WTC11 (cell line): ENCODE measurements around the gene HCLS1. TPM values are rescaled to one million over a fixed set of nuclear protein-coding genes. Genes with fewer than 3 reads are reported as not detected.

ENCODE experiments used
- ATAC-seq: fragments of 200-7000 bp; cut with Tn5 transposase; 2 replicates; pipeline ENCODE4 v1.10.0; 2021; ENCODE audit warnings: mild to moderate bottlenecking, moderate library complexity
- CTCF ChIA-PET: fragments of 300-600 bp; sonication (Branson Sonifier 250); formaldehyde crosslinking; loops from one replicate; lab custom pipeline; 2021; ENCODE audit warnings: antibody characterized with exemption; lab: Charles Lee
- POLR2A ChIA-PET: fragments of 350-600 bp; sonication (Branson Sonifier 250); formaldehyde crosslinking; loops from one replicate; lab custom pipeline; 2021; ENCODE audit warnings: antibody characterized with exemption; lab: Charles Lee
- DNase-seq: peaks from one replicate; pipeline ENCODE4 v3.0.0; 2021; ENCODE audit warnings: low spot score
- H3K27ac Mint-ChIP-seq: 2 replicates; pipeline ENCODE4 v1.8.0; 2021; ENCODE audit warnings: mixed read lengths
- H3K27me3 Mint-ChIP-seq: 2 replicates; pipeline ENCODE4 v1.8.0; 2021; ENCODE audit warnings: low read depth, mild to moderate bottlenecking, moderate library complexity, mixed read lengths
- H3K36me3 Mint-ChIP-seq: 2 replicates; pipeline ENCODE4 v1.8.0; 2021; ENCODE audit warnings: mixed read lengths
- H3K4me1 Mint-ChIP-seq: 2 replicates; pipeline ENCODE4 v1.8.0; 2022; ENCODE audit warnings: mixed read lengths
- H3K4me3 Mint-ChIP-seq: 2 replicates; pipeline ENCODE4 v1.8.0; 2021; ENCODE audit warnings: mild to moderate bottlenecking, moderate library complexity, mixed read lengths
- H3K9me3 Mint-ChIP-seq: 2 replicates; pipeline ENCODE4 v1.8.0; 2021; ENCODE audit warnings: mixed read lengths
- AFF4 ChIP-seq: sonication (generic); formaldehyde crosslinking; IDR thresholded peaks from 2 replicates; pipeline ENCODE4 v1.8.1; 2023; ENCODE audit warnings: mild to moderate bottlenecking, missing genetic modification reagents, borderline replicate concordance
- ELF4 ChIP-seq: sonication (generic); formaldehyde crosslinking; IDR thresholded peaks from 2 replicates; pipeline ENCODE4 v1.8.1; 2022; ENCODE audit warnings: low read depth, mild to moderate bottlenecking, moderate library complexity, missing genetic modification reagents
- EMX1 ChIP-seq: fragments of 250-450 bp; sonication (Bioruptor Pico); IDR thresholded peaks from 2 replicates; pipeline ENCODE4 v1.8.0; 2021; ENCODE audit warnings: mild to moderate bottlenecking
- FOXK1 ChIP-seq: sonication (generic); formaldehyde crosslinking; IDR thresholded peaks from 2 replicates; pipeline ENCODE4 v1.8.0; 2022; ENCODE audit warnings: mild to moderate bottlenecking, moderate library complexity, missing genetic modification reagents
- FOXP1 ChIP-seq: sonication (generic); formaldehyde crosslinking; IDR thresholded peaks from 2 replicates; pipeline ENCODE4 v1.8.0; 2022; ENCODE audit warnings: missing genetic modification reagents, mild to moderate bottlenecking, moderate library complexity, borderline replicate concordance
- GTF2I ChIP-seq: fragments of 250-450 bp; sonication (Bioruptor Pico); conservative IDR thresholded peaks from 2 replicates; pipeline ENCODE4 v1.4.0; 2021; ENCODE audit warnings: mild to moderate bottlenecking
- JUN ChIP-seq: sonication (generic); formaldehyde crosslinking; IDR thresholded peaks from 2 replicates; pipeline ENCODE4 v1.8.0; 2023; ENCODE audit warnings: mild to moderate bottlenecking, missing genetic modification reagents
- NFATC4 ChIP-seq: fragments of 250-450 bp; sonication (Bioruptor Pico); IDR thresholded peaks from 2 replicates; pipeline ENCODE4 v1.9.0; 2021; ENCODE audit warnings: mild to moderate bottlenecking
- NR2C2 ChIP-seq: sonication (generic); formaldehyde crosslinking; IDR thresholded peaks from 2 replicates; pipeline ENCODE4 v1.8.0; 2022; ENCODE audit warnings: mild to moderate bottlenecking, missing genetic modification reagents
- SOX15 ChIP-seq: fragments of 250-450 bp; sonication (Bioruptor Pico); IDR thresholded peaks from 2 replicates; pipeline ENCODE4 v1.9.0; 2021; ENCODE audit warnings: mild to moderate bottlenecking
- ZNF423 ChIP-seq: fragments of 250-450 bp; sonication (Bioruptor Pico); IDR thresholded peaks from 2 replicates; pipeline ENCODE4 v2.1.2; 2022; ENCODE audit warnings: mild to moderate bottlenecking, moderate library complexity
- ZSCAN18 ChIP-seq: fragments of 250-450 bp; sonication (Bioruptor Pico); IDR thresholded peaks from 2 replicates; pipeline ENCODE4 v2.1.2; 2022; ENCODE audit warnings: mild to moderate bottlenecking, moderate library complexity
- total RNA-seq: library from RNA; stranded (reverse); gene quantifications from 3 replicates; pipeline ENCODE4 v1.2.3, GENCODE V29; 2021
- TF ChIP-seq, protein P1 (sequence below): fragments of 250-450 bp; sonication (Bioruptor Pico); IDR thresholded peaks from 2 replicates; pipeline ENCODE4 v1.9.0; 2021; ENCODE audit warnings: mild to moderate bottlenecking, borderline replicate concordance
- TF ChIP-seq, protein P2 (sequence below): sonication (generic); formaldehyde crosslinking; IDR thresholded peaks from 2 replicates; pipeline ENCODE4 v1.8.1; 2022; ENCODE audit warnings: mild to moderate bottlenecking, missing genetic modification reagents, moderate library complexity, borderline replicate concordance

The HCLS1 gene
- total RNA-seq, 1 experiment from 2014 or later: 2.6 TPM

DNA sequence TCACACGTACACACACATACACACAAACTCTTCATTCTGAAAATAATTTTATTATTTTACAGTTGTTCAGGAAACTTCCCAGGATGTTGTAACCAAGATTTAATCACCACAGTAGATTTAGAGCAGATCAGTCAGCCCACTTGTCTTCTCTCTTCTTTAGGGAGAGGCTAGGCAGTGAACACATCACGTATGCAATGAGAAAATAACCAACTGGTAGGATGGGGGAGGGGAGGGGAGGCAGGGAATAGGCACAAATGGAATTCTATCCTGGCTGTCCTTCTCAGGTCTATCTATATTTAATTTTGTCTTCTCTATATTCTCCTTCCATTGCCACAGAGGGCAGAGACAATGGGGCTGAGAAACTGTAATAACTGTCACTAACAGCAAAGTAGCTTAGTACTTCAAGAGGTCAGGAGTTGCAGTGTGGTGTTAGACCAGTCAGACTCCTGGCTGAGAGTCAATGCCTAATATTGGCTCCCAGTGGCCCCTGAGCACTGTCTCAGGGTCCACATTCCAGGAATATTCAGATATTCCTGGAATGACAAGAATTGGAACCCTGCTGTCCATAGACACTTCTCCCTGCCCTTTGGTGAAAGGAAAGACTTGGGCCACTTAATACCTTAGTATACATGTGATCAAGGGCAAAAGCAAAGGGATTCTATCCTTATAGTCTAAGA, 2.6 kb upstream of the HCLS1 start:
- Mint-ChIP-seq H3K36me3 (peaks cover 35% of the 10 kb centered on the region), H3K4me3 (no peak overlapping the region), H3K27ac (peak overlapping the region; percentile 18; the same call in 1 of the 2 replicates), H3K9me3 (no peaks in the 10 kb centered on the region), H3K4me1 (peaks cover 21% of the 10 kb centered on the region), H3K27me3 (no peaks in the 10 kb centered on the region)
- no peak for DNase-seq
- POLR2A ChIA-PET: no interaction called here
- ATAC-seq: no peak; the same call in 1 of the 2 replicates
- no peak for TF ChIP-seq ELF4
- CTCF ChIA-PET: interaction anchor here (0.6 kb wide), 1 partner anchor 110 kb away, joined by 5 read pairs; no protein-coding TSS in a partner anchor

DNA sequence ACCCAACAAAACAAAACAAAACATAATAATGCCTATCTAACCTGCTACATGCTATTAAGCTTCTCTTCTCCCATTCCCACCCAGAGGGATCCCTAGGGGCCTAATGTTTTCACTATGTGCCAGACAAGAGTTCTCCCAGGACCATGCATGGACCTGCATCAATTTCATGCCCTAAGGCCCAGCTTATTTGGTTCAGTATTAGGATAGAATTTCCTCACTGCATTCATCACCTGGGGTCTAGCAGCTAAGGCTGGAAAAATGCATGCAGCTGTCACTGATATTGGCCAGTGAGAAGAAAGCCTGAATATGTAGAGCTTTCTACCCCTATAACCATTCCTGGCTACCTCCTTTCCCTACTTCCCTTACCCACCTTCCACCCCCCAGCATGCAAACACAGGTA, 2.0 kb upstream of the HCLS1 start:
- ATAC-seq (no peak), DNase-seq (no peak)
- Mint-ChIP-seq H3K4me1 (peaks cover 21% of the 10 kb centered on the region), H3K4me3 (no peak overlapping the region), H3K27me3 (no peaks in the 10 kb centered on the region), H3K9me3 (no peaks in the 10 kb centered on the region), H3K27ac (no peak overlapping the region), H3K36me3 (peaks cover 35% of the 10 kb centered on the region)
- TF ChIP-seq FOXP1 (CRISPR knock-in tag) (no peak), JUN (CRISPR knock-in tag) (no peak), ZSCAN18 (CRISPR knock-in tag) (no peak), AFF4 (CRISPR knock-in tag) (no peak), NFATC4 (CRISPR knock-in tag) (no peak), NR2C2 (CRISPR knock-in tag) (no peak), SOX15 (CRISPR knock-in tag) (no peak), GTF2I (CRISPR knock-in tag) (no peak), ZNF423 (CRISPR knock-in tag) (no peak)
- TF ChIP-seq, protein P1, sequence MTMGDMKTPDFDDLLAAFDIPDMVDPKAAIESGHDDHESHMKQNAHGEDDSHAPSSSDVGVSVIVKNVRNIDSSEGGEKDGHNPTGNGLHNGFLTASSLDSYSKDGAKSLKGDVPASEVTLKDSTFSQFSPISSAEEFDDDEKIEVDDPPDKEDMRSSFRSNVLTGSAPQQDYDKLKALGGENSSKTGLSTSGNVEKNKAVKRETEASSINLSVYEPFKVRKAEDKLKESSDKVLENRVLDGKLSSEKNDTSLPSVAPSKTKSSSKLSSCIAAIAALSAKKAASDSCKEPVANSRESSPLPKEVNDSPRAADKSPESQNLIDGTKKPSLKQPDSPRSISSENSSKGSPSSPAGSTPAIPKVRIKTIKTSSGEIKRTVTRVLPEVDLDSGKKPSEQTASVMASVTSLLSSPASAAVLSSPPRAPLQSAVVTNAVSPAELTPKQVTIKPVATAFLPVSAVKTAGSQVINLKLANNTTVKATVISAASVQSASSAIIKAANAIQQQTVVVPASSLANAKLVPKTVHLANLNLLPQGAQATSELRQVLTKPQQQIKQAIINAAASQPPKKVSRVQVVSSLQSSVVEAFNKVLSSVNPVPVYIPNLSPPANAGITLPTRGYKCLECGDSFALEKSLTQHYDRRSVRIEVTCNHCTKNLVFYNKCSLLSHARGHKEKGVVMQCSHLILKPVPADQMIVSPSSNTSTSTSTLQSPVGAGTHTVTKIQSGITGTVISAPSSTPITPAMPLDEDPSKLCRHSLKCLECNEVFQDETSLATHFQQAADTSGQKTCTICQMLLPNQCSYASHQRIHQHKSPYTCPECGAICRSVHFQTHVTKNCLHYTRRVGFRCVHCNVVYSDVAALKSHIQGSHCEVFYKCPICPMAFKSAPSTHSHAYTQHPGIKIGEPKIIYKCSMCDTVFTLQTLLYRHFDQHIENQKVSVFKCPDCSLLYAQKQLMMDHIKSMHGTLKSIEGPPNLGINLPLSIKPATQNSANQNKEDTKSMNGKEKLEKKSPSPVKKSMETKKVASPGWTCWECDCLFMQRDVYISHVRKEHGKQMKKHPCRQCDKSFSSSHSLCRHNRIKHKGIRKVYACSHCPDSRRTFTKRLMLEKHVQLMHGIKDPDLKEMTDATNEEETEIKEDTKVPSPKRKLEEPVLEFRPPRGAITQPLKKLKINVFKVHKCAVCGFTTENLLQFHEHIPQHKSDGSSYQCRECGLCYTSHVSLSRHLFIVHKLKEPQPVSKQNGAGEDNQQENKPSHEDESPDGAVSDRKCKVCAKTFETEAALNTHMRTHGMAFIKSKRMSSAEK (CRISPR knock-in tag): no peak
- ChIA-PET CTCF (interaction anchor here (0.6 kb wide), 1 partner anchor 109 kb away, joined by 5 read pairs; no protein-coding TSS in a partner anchor), POLR2A (no interaction called here)

GRCh38 chr3:121661376-121661775, 673 bp upstream of the HCLS1 start:
- Mint-ChIP-seq H3K27ac (peak overlapping the region; percentile 76; the same call in 1 of the 2 replicates), H3K27me3 (no peaks in the 10 kb centered on the region), H3K4me3 (no peak overlapping the region), H3K9me3 (no peaks in the 10 kb centered on the region), H3K36me3 (peaks cover 24% of the 10 kb centered on the region), H3K4me1 (peaks cover 21% of the 10 kb centered on the region)
- ChIA-PET CTCF (interaction anchor here (1.0 kb wide), 1 partner anchor 334 kb away, joined by 3 read pairs; no protein-coding TSS in a partner anchor), POLR2A (interaction anchor here (0.6 kb wide), 1 partner anchor 115 kb away, joined by 7 read pairs; no protein-coding TSS in a partner anchor)
- ATAC-seq: no peak
- no peak for DNase-seq
- no peak for TF ChIP-seq AFF4 (CRISPR knock-in tag)
- TF ChIP-seq EMX1 (CRISPR knock-in tag): no peak
- TF ChIP-seq, protein P2, sequence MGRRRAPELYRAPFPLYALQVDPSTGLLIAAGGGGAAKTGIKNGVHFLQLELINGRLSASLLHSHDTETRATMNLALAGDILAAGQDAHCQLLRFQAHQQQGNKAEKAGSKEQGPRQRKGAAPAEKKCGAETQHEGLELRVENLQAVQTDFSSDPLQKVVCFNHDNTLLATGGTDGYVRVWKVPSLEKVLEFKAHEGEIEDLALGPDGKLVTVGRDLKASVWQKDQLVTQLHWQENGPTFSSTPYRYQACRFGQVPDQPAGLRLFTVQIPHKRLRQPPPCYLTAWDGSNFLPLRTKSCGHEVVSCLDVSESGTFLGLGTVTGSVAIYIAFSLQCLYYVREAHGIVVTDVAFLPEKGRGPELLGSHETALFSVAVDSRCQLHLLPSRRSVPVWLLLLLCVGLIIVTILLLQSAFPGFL (CRISPR knock-in tag): no peak
- no peak for TF ChIP-seq NR2C2 (CRISPR knock-in tag)
- no peak for TF ChIP-seq ZSCAN18 (CRISPR knock-in tag)
- TF ChIP-seq FOXK1 (CRISPR knock-in tag): no peak
